Endothelial cell of umbilical vein (primary cell): ENCODE measurements around the gene CASP4. TPM values are rescaled to one million over a fixed set of nuclear protein-coding genes. Genes with fewer than 3 reads are reported as not detected.

Source experiments
- BruUV-seq: library from RNA; stranded (reverse); fragments of 400-500 nt; replicated peaks from 2 replicates; lab custom pipeline; 2021; lab: Mats Ljungman, UMichigan
- CTCF ChIA-PET: fragments of 300-600, 350-600 bp; sonication (Branson Sonifier 250); formaldehyde crosslinking; loops from one replicate; lab custom pipeline; 2021; ENCODE audit warnings: antibody characterized with exemption, inconsistent platforms; lab: Charles Lee
- POLR2A ChIA-PET: fragments of 300-600, 350-600 bp; sonication (Branson Sonifier 250); formaldehyde crosslinking; loops from one replicate; lab custom pipeline; 2021; ENCODE audit warnings: antibody characterized with exemption, inconsistent platforms; lab: Charles Lee
- DNase-seq: peaks from one replicate; pipeline ENCODE4 v3.0.0-alpha.2; 2011; ENCODE audit warnings: low read depth, low spot score
- FAIRE-seq: peaks from 2 replicates; lab custom pipeline; 2011; peaks lifted over from hg19 to GRCh38; lab: Jason Lieb, UNC
- H2AFZ ChIP-seq: 2 replicates; pipeline ENCODE4 v1.6.0; 2012; ENCODE audit warnings: low read depth, low read length, control low read depth, inconsistent platforms
- H3K27ac ChIP-seq: 2 replicates; pipeline ENCODE4 v1.5.1; 2011; ENCODE audit warnings: low read depth, mild to moderate bottlenecking, control low read depth, low read length, moderate library complexity; ENCODE audit not compliant: insufficient read depth
- H3K27me3 ChIP-seq, 2 experiments: 2 replicates each; pipeline versions ENCODE4 v1.6.0 to v1.6.1; 2011; ENCODE audit warnings: low read length in 2 of 2, mixed read lengths in 1 of 2; ENCODE audit not compliant: control insufficient read depth in 2 of 2, insufficient read depth in 2 of 2
- H3K36me3 ChIP-seq, 2 experiments: 2 replicates in 1 of 2; 3 replicates in 1 of 2; pipeline ENCODE4 v1.5.1; 2011; ENCODE audit warnings: low read length in 2 of 2, mild to moderate bottlenecking in 1 of 2, moderate library complexity in 1 of 2; ENCODE audit not compliant: control insufficient read depth in 2 of 2, insufficient read depth in 2 of 2; ENCODE audit errors: extremely low read depth in 1 of 2
- H3K4me1 ChIP-seq: 3 replicates; pipeline ENCODE4 v1.5.1; 2011; ENCODE audit warnings: mild to moderate bottlenecking, low read length; ENCODE audit not compliant: control insufficient read depth, insufficient read depth; ENCODE audit errors: extremely low read depth
- H3K4me2 ChIP-seq: 2 replicates; pipeline ENCODE4 v1.6.1; 2011; ENCODE audit warnings: low read length, control low read depth, mixed read lengths; ENCODE audit not compliant: insufficient read depth
- H3K4me3 ChIP-seq, 3 experiments: fragments of 200-600 bp in 1 of 3; sonication (generic), shearing (Covaris generic) in 1 of 3; replicated peaks in 1 of 3; 2 replicates each; pipeline ENCODE4 v1.5.1; 2011 to 2016; ENCODE audit warnings: control low read depth in 3 of 3, low read length in 3 of 3, mild to moderate bottlenecking in 2 of 3, inconsistent platforms in 1 of 3, low read depth in 1 of 3, moderate library complexity in 1 of 3; ENCODE audit not compliant: insufficient read depth in 1 of 3
- H3K79me2 ChIP-seq: 2 replicates; pipeline ENCODE4 v1.6.0; 2012; ENCODE audit warnings: low read length, inconsistent platforms; ENCODE audit not compliant: control insufficient read depth, insufficient read depth
- H3K9ac ChIP-seq: replicated peaks from 2 replicates; pipeline ENCODE3; 2011; ENCODE audit warnings: low read length, control low read depth; ENCODE audit not compliant: insufficient read depth; ENCODE audit errors: extremely low read depth
- H3K9me1 ChIP-seq: replicated peaks from 3 replicates; pipeline ENCODE4 v1.6.0; 2011; ENCODE audit warnings: mild to moderate bottlenecking, low read length; ENCODE audit not compliant: control insufficient read depth, insufficient read depth; ENCODE audit errors: extremely low read depth
- H3K9me3 ChIP-seq: replicated peaks from 2 replicates; pipeline ENCODE4 v1.5.1; 2012; ENCODE audit warnings: low read length, inconsistent platforms; ENCODE audit not compliant: control insufficient read depth, insufficient read depth
- H4K20me1 ChIP-seq: replicated peaks from 2 replicates; pipeline ENCODE3; 2011; ENCODE audit warnings: mild to moderate bottlenecking, low read length; ENCODE audit not compliant: control insufficient read depth, insufficient read depth; ENCODE audit errors: extremely low read depth
- EZH2 ChIP-seq: IDR thresholded peaks from 2 replicates; pipeline ENCODE4 v1.6.1; 2012; ENCODE audit warnings: borderline replicate concordance, low read depth, mild to moderate bottlenecking, moderate library complexity, low read length, inconsistent platforms; ENCODE audit not compliant: severe bottlenecking
- MAX ChIP-seq: IDR thresholded peaks from 2 replicates; pipeline ENCODE4 v1.6.1; 2011; ENCODE audit not compliant: insufficient read depth, insufficient read length
- POLR2A ChIP-seq: IDR thresholded peaks from 2 replicates; pipeline ENCODE4 v1.6.1; 2012; ENCODE audit warnings: low read depth, mild to moderate bottlenecking, control low read depth, low read length
- POLR2AphosphoS5 ChIP-seq: IDR thresholded peaks from 2 replicates; pipeline ENCODE4 v1.6.1; 2012; ENCODE audit warnings: low read depth, mild to moderate bottlenecking, control low read depth, low read length, moderate library complexity; ENCODE audit not compliant: insufficient read depth
- dilution Hi-C: fragments of 300-500 bp; cut with MboI; formaldehyde crosslinking; loops from one replicate; pipeline ENCODE4 v1.15.0; 2019; ENCODE audit warnings: low sequenced_read_pairs; ENCODE audit not compliant: extremely low pct_ligation_motif_present
- intact Hi-C: fragments of 100-400 bp; cut with micrococcal nuclease; formaldehyde crosslinking; loops from one replicate; pipeline ENCODE4 v1.10.0; 2022
- polyA plus RNA-seq, 4 experiments: library from polyadenylated mRNA; depleted of rRNA in 3 of 4; stranded (reverse) in 3 of 4; unstranded in 1 of 4; fragments of >200 nt; gene quantifications; 2 replicates each; pipeline versions ENCODE4 v1.2.1 to v1.2.3, GENCODE V29; 2011 to 2012; ENCODE audit warnings: missing spikeins in 1 of 4
- total RNA-seq: library from RNA; stranded (reverse); gene quantifications from 2 replicates; pipeline ENCODE4 v1.2.3, GENCODE V29; 2021

CASP4 gene
- total and polyA plus RNA-seq, 2 donors (not counting 3 experiments of a cell fraction or from before 2014, with no cell fraction given): 83.1 to 89.1 TPM

GRCh38 chr11:105004021-105004420, 35.6 kb upstream of the CASP4 start:
- Histone ChIP-seq H4K20me1 (no peaks in the 10 kb centered on the region), H3K9me1 (no peaks in the 10 kb centered on the region), H3K9ac (no peak overlapping the region), H3K27ac (no peak overlapping the region), H3K4me1 (peaks cover 12% of the 10 kb centered on the region), H2AFZ (no peak overlapping the region), H3K27me3 (no peaks in the 10 kb centered on the region), H3K79me2 (no peaks in the 10 kb centered on the region), H3K36me3 (no peaks in the 10 kb centered on the region), H3K4me3 (no peak overlapping the region), H3K4me2 (no peak overlapping the region), H3K9me3 (no peaks in the 10 kb centered on the region)
- CTCF ChIA-PET: interaction anchor here (1.6 kb wide), 1 partner anchor 35 kb away, joined by 5 read pairs; the partner anchor contains the start of gene CASP4
- dilution Hi-C loops (no loop called here), intact Hi-C loops (no loop called here)
- DNase-seq: no peak
- POLR2A ChIA-PET: no interaction called here
- no peak for FAIRE-seq
- BruUV-seq: no TSS peak
- TF ChIP-seq MAX: no peak
- no peak for TF ChIP-seq POLR2A

- no peak for FAIRE-seq
- dilution Hi-C loops (no loop called here), intact Hi-C loops (no loop called here)
- no peaks in the 10 kb centered on the region for H3K36me3 ChIP-seq
- H4K20me1 ChIP-seq: no peaks in the 10 kb centered on the region
- no peaks in the 10 kb centered on the region for H3K9me1 ChIP-seq
- H3K79me2 ChIP-seq: no peaks in the 10 kb centered on the region
- no peak overlapping the region for H3K4me3 ChIP-seq
- H2AFZ ChIP-seq: no peak overlapping the region
- no peak for DNase-seq
- CTCF ChIA-PET: interaction anchor here (1.6 kb wide), 1 partner anchor 34 kb away, joined by 5 read pairs; the partner anchor contains the start of gene CASP4
- no peak overlapping the region for H3K4me2 ChIP-seq
- no peaks in the 10 kb centered on the region for H3K9me3 ChIP-seq
- H3K27me3 ChIP-seq: no peaks in the 10 kb centered on the region
- POLR2A ChIA-PET: no interaction called here
- no peak overlapping the region for H3K27ac ChIP-seq
- BruUV-seq: no TSS peak
- H3K9ac ChIP-seq: no peak overlapping the region
- peaks cover 12% of the 10 kb centered on the region for H3K4me1 ChIP-seq
- TF ChIP-seq EZH2 (no peak), POLR2AphosphoS5 (no peak)
Measured at GRCh38 chr11:105003151-105003550, 34.8 kb upstream of the CASP4 start.
